HG02642 (cell line): ENCODE data around the gene PANX1.
"Not testable (repeated sequence)": the region's sequence is repeated elsewhere in the genome, so short reads cannot be mapped to it uniquely, and the experiment has no call there.

ENCODE experiments used
- ATAC-seq: cut with Tn5 transposase; IDR thresholded peaks from one replicate; pipeline ENCODE4 v1.9.1; 2021; ENCODE audit warnings: mild to moderate bottlenecking; ENCODE audit not compliant: unreplicated experiment, poor library complexity

Gene PANX1

GRCh38 chr11:94128746-94129511 lies at the start of gene PANX1:
PANX1 (plus strand) TSS chr11:94128841; CDS start chr11:94129313, 472 bp downstream.
- ATAC-seq: peak; percentile 88

- no peak for ATAC-seq
Measured at GRCh38 chr11:94084164-94084563, 44.5 kb upstream of the PANX1 start.

GRCh38 chr11:94088906-94089305 lies 39.7 kb upstream of the PANX1 start:
- ATAC-seq: no peak

- no peak for ATAC-seq
Measured at GRCh38 chr11:94089341-94089740, 39.3 kb upstream of the PANX1 start.

- ATAC-seq: no peak
Measured at GRCh38 chr11:94090401-94090800, 38.2 kb upstream of the PANX1 start.

- no peak for ATAC-seq
Measured at GRCh38 chr11:94091091-94091490, 37.5 kb upstream of the PANX1 start.

GRCh38 chr11:94100253-94100652 lies 28.4 kb upstream of the PANX1 start:
- ATAC-seq: no peak

- no peak for ATAC-seq
Measured at GRCh38 chr11:94103471-94103870, 25.2 kb upstream of the PANX1 start.

- no peak for ATAC-seq
Measured at GRCh38 chr11:94104734-94105133, 23.9 kb upstream of the PANX1 start.

GRCh38 chr11:94106716-94107115 lies 21.9 kb upstream of the PANX1 start:
- ATAC-seq: no peak

GRCh38 chr11:94107363-94107762 lies 21.3 kb upstream of the PANX1 start:
- ATAC-seq: no peak

- no peak for ATAC-seq
Measured at GRCh38 chr11:94111241-94111640, 17.4 kb upstream of the PANX1 start.

- ATAC-seq: no peak
Measured at GRCh38 chr11:94111660-94112059, 17.0 kb upstream of the PANX1 start.

GRCh38 chr11:94112206-94112953 lies 16.3 kb upstream of the PANX1 start:
- no peak for ATAC-seq

GRCh38 chr11:94117197-94117574 lies 11.5 kb upstream of the PANX1 start:
- no peak for ATAC-seq

- no peak for ATAC-seq
Measured at GRCh38 chr11:94117871-94118270, 10.8 kb upstream of the PANX1 start.

- not testable (repeated sequence) for ATAC-seq
Measured at GRCh38 chr11:94119676-94120075, 9.0 kb upstream of the PANX1 start.

GRCh38 chr11:94120516-94120915 lies 8.1 kb upstream of the PANX1 start:
- ATAC-seq: not testable (repeated sequence)

- ATAC-seq: no peak
Measured at GRCh38 chr11:94120946-94121345, 7.7 kb upstream of the PANX1 start.

GRCh38 chr11:94125407-94126115 lies 3.1 kb upstream of the PANX1 start:
- ATAC-seq: no peak

- no peak for ATAC-seq
Measured at GRCh38 chr11:94127638-94128037, 1.0 kb upstream of the PANX1 start.
